Large intestine (tissue), 3 donors: ENCODE data around the gene SMPD1. TPM values are rescaled to one million over a fixed set of nuclear protein-coding genes. Genes with fewer than 3 reads are reported as not detected.
"Not testable (repeated sequence)": the region's sequence is repeated elsewhere in the genome, so short reads cannot be mapped to it uniquely, and the experiment has no call there.

Source experiments
- DNase-seq, 2 donors: peaks; one replicate each; pipeline versions ENCODE4 v3.0.0 to v3.0.0-alpha.2; 2013
- H3K27ac ChIP-seq: one replicate; pipeline ENCODE4 v1.5.1; 2013; ENCODE audit warnings: low read length
- H3K27me3 ChIP-seq: 2 replicates; pipeline ENCODE4 v1.6.1; 2013; ENCODE audit warnings: low read length; ENCODE audit not compliant: control insufficient read depth, insufficient read depth
- H3K36me3 ChIP-seq: 2 replicates; pipeline ENCODE4 v1.6.1; 2013; ENCODE audit warnings: low read length; ENCODE audit not compliant: control insufficient read depth, insufficient read depth
- H3K4me1 ChIP-seq: one replicate; pipeline ENCODE4 v1.6.1; 2013; ENCODE audit warnings: low read length; ENCODE audit not compliant: control insufficient read depth, insufficient read depth
- H3K4me3 ChIP-seq: one replicate; pipeline ENCODE4 v1.5.1; 2013; ENCODE audit warnings: low read length
- H3K9me3 ChIP-seq: one replicate; pipeline ENCODE4 v1.6.1; 2013; ENCODE audit warnings: mild to moderate bottlenecking, low read depth, low read length, moderate library complexity; ENCODE audit not compliant: control insufficient read depth
- WGBS: methylation state at CpG from one replicate; pipeline ENCODE4 v1.1.5; 2013; ENCODE audit warnings: low lambda C conversion rate; ENCODE audit not compliant: insufficient coverage; 5-methylcytosine and 5-hydroxymethylcytosine counted together
- polyA plus RNA-seq: library from polyadenylated mRNA; unstranded; fragments of 120-200 nt; gene quantifications from one replicate; pipeline ENCODE4 v1.2.1, GENCODE V29; 2013

Gene SMPD1
- polyA plus RNA-seq, 1 donor, result 31.8 TPM

- peak; percentile 56 to 76 for DNase-seq
- H3K36me3 ChIP-seq, result peaks cover 5% of the 10 kb centered on the region
- no peaks in the 10 kb centered on the region for H3K9me3 ChIP-seq
- no peaks in the 10 kb centered on the region for H3K27me3 ChIP-seq
- 67% methylated on average over 3 of the region's 12 CpGs for WGBS
- peaks cover 26% of the 10 kb centered on the region for H3K4me1 ChIP-seq
- no peak overlapping the region for H3K4me3 ChIP-seq
- H3K27ac ChIP-seq, result peak overlapping the region; percentile 90
Measured at GRCh38 chr11:6387811-6388599, 2.3 kb upstream of the SMPD1 start.

GRCh38 chr11:6388748-6389147, 1.5 kb upstream of the SMPD1 start:
- H3K9me3 ChIP-seq, result no peaks in the 10 kb centered on the region
- no peak for DNase-seq
- peak overlapping the region; percentile 83 for H3K27ac ChIP-seq
- H3K4me3 ChIP-seq, result no peak overlapping the region
- peaks cover 26% of the 10 kb centered on the region for H3K4me1 ChIP-seq
- peaks cover 12% of the 10 kb centered on the region for H3K36me3 ChIP-seq
- WGBS, result 83% methylated on average over 1 of the region's 1 CpG
- no peaks in the 10 kb centered on the region for H3K27me3 ChIP-seq

- Histone ChIP-seq H3K4me3 (peak overlapping the region; percentile 88), H3K36me3 (peaks cover 31% of the 10 kb centered on the region), H3K27ac (peak overlapping the region; percentile 81), H3K4me1 (peaks cover 26% of the 10 kb centered on the region), H3K27me3 (no peaks in the 10 kb centered on the region), H3K9me3 (no peaks in the 10 kb centered on the region)
- WGBS, result no CpG with 5 or more reads among the region's 19 CpGs
- DNase-seq, result no peak
Measured at GRCh38 chr11:6390718-6391469, 620 bp downstream of the SMPD1 start.

GRCh38 chr11:6391537-6392134, 1.4 kb downstream of the SMPD1 start:
- Histone ChIP-seq H3K36me3 (peaks cover 34% of the 10 kb centered on the region), H3K9me3 (no peaks in the 10 kb centered on the region), H3K27me3 (no peaks in the 10 kb centered on the region), H3K27ac (no peak overlapping the region), H3K4me1 (peaks cover 26% of the 10 kb centered on the region), H3K4me3 (no peak overlapping the region)
- DNase-seq, result no peak
- no CpG with 5 or more reads among the region's 18 CpGs for WGBS

GRCh38 chr11:6392251-6392650, 2.0 kb downstream of the SMPD1 start:
- H3K4me3 ChIP-seq, H3K27me3 ChIP-seq, H3K9me3 ChIP-seq, DNase-seq, H3K27ac ChIP-seq: not testable (repeated sequence)
- Histone ChIP-seq H3K36me3 (peaks cover 35% of the 10 kb centered on the region), H3K4me1 (peaks cover 26% of the 10 kb centered on the region)
- 100% methylated on average over 1 of the region's 4 CpGs for WGBS

- H3K4me1 ChIP-seq, result peaks cover 11% of the 10 kb centered on the region
- H3K4me3 ChIP-seq, result no peak overlapping the region
- no peak for DNase-seq
- no peaks in the 10 kb centered on the region for H3K27me3 ChIP-seq
- H3K36me3 ChIP-seq, result peaks cover 42% of the 10 kb centered on the region
- no CpG with 5 or more reads among the region's 16 CpGs for WGBS
- no peak overlapping the region for H3K27ac ChIP-seq
- no peaks in the 10 kb centered on the region for H3K9me3 ChIP-seq
Measured at GRCh38 chr11:6393989-6394670, 3.9 kb downstream of the SMPD1 start.

GRCh38 chr11:6395470-6396060, 5.3 kb downstream of the SMPD1 start:
- peaks cover 5% of the 10 kb centered on the region for H3K4me1 ChIP-seq
- H3K27ac ChIP-seq, result no peak overlapping the region
- no peak for DNase-seq
- H3K4me3 ChIP-seq, result no peak overlapping the region
- no peaks in the 10 kb centered on the region for H3K27me3 ChIP-seq
- H3K9me3 ChIP-seq, result no peaks in the 10 kb centered on the region
- WGBS, result no CpG with 5 or more reads among the region's 16 CpGs
- H3K36me3 ChIP-seq, result peaks cover 43% of the 10 kb centered on the region

- no CpG with 5 or more reads among the region's 1 CpG for WGBS
Measured at GRCh38 chr11:6397156-6397555, 6.9 kb downstream of the SMPD1 start.

GRCh38 chr11:6397636-6398035, 7.4 kb downstream of the SMPD1 start:
- WGBS, result no CpG with 5 or more reads among the region's 3 CpGs
- peaks cover 54% of the 10 kb centered on the region for H3K36me3 ChIP-seq
- no peak for DNase-seq
- no peaks in the 10 kb centered on the region for H3K9me3 ChIP-seq
- H3K4me1 ChIP-seq, result no peaks in the 10 kb centered on the region
- no peak overlapping the region for H3K27ac ChIP-seq
- no peaks in the 10 kb centered on the region for H3K27me3 ChIP-seq
- H3K4me3 ChIP-seq, result no peak overlapping the region

More at GRCh38 chr11:6397156-6397555, 6.9 kb downstream of the SMPD1 start:
- no peak for DNase-seq
- Histone ChIP-seq H3K27me3 (no peaks in the 10 kb centered on the region), H3K4me3 (no peak overlapping the region), H3K9me3 (no peaks in the 10 kb centered on the region), H3K4me1 (no peaks in the 10 kb centered on the region), H3K27ac (no peak overlapping the region), H3K36me3 (peaks cover 52% of the 10 kb centered on the region)
